Neutrophil (primary cell): ENCODE results near the gene KRT81.
"Not testable (repeated sequence)": the region's sequence is repeated elsewhere in the genome, so short reads cannot be mapped to it uniquely, and the experiment has no call there.

Experiments used
- H3K27ac ChIP-seq: fragments of 200-600 bp; sonication (generic); 2 replicates; pipeline ENCODE4 v1.5.1; 2016; ENCODE audit warnings: mild to moderate bottlenecking, moderate library complexity
- H3K27me3 ChIP-seq: fragments of 200-600 bp; sonication (generic); 2 replicates; pipeline ENCODE4 v1.6.0; 2016; ENCODE audit warnings: mild to moderate bottlenecking
- H3K36me3 ChIP-seq: fragments of 200-600 bp; sonication (generic); 2 replicates; pipeline ENCODE4 v1.5.1; 2017
- H3K4me1 ChIP-seq, 2 experiments: fragments of 200-600 bp in 1 of 2; sonication (generic) in 1 of 2; 1 replicate in 1 of 2; 2 replicates in 1 of 2; pipeline versions ENCODE4 v1.5.1 to v1.6.1; 2013 to 2016; ENCODE audit warnings: low read depth in 1 of 2, low read length in 1 of 2, mild to moderate bottlenecking in 1 of 2, moderate library complexity in 1 of 2; ENCODE audit not compliant: control insufficient read depth in 1 of 2, insufficient read depth in 1 of 2
- H3K4me3 ChIP-seq, 2 experiments: fragments of 200-600 bp in 1 of 2; sonication (generic) in 1 of 2; 1 replicate in 1 of 2; 2 replicates in 1 of 2; pipeline ENCODE4 v1.5.1; 2013 to 2016; ENCODE audit warnings: low read depth in 1 of 2, low read length in 1 of 2, mild to moderate bottlenecking in 1 of 2, moderate library complexity in 1 of 2
- H3K9me3 ChIP-seq: fragments of 200-600 bp; sonication (generic); 2 replicates; pipeline ENCODE4 v1.5.1; 2016
- CTCF ChIP-seq: fragments of 200-600 bp; sonication (generic); IDR thresholded peaks from 2 replicates; pipeline ENCODE4 v1.5.1; 2016; ENCODE audit warnings: antibody characterized with exemption

KRT81 gene

GRCh38 chr12:52254965-52255751, 36.2 kb downstream of the KRT81 start:
- H3K4me1 ChIP-seq: no peaks in the 10 kb centered on the region
- no peaks in the 10 kb centered on the region for H3K36me3 ChIP-seq
- no peak overlapping the region for H3K4me3 ChIP-seq
- no peak overlapping the region for H3K27ac ChIP-seq
- TF ChIP-seq CTCF: no peak
- H3K27me3 ChIP-seq: peaks cover 99% of the 10 kb centered on the region
- no peaks in the 10 kb centered on the region for H3K9me3 ChIP-seq

DNA sequence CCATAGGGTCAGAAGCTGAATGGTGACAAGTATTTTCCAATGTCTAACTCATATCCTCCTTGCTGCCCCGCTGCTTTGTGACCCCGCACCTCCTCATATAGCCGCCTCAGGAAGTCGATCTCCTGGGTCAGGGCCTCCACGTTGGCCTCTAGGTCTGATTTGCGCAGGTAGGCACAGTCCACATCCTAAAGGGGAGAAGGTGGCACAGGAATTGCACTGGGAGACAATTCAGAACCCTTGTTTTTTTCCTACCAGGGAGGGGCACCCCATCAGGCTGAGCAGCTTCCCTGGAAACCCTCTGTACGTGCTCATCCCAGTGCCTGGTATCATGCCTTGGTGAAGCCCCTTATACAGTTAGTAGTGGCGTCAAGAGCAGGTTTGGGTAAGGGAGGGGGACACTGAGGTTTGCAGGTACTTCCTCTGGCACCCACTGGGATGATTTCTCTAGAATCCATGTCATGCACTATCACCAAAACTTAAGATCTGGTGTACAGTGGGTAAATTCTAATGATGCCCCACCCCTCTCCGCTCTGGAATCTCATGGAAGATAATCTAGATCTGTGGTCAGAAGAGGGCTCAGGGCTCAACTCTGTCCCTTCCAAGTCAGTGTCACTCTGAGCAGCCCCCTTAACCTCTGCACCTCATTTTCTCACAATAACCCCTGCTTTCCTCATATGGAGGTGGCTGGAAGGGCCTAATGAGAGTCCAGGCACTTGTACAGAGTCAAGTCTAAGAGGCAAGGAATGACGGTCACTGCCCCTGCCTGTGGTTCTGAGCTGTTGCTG, 37.0 kb downstream of the KRT81 start:
- Histone ChIP-seq H3K27ac (no peak overlapping the region), H3K36me3 (no peaks in the 10 kb centered on the region), H3K4me1 (no peaks in the 10 kb centered on the region), H3K9me3 (no peaks in the 10 kb centered on the region), H3K27me3 (peaks cover 99% of the 10 kb centered on the region), H3K4me3 (no peak overlapping the region)
- no peak for TF ChIP-seq CTCF

DNA sequence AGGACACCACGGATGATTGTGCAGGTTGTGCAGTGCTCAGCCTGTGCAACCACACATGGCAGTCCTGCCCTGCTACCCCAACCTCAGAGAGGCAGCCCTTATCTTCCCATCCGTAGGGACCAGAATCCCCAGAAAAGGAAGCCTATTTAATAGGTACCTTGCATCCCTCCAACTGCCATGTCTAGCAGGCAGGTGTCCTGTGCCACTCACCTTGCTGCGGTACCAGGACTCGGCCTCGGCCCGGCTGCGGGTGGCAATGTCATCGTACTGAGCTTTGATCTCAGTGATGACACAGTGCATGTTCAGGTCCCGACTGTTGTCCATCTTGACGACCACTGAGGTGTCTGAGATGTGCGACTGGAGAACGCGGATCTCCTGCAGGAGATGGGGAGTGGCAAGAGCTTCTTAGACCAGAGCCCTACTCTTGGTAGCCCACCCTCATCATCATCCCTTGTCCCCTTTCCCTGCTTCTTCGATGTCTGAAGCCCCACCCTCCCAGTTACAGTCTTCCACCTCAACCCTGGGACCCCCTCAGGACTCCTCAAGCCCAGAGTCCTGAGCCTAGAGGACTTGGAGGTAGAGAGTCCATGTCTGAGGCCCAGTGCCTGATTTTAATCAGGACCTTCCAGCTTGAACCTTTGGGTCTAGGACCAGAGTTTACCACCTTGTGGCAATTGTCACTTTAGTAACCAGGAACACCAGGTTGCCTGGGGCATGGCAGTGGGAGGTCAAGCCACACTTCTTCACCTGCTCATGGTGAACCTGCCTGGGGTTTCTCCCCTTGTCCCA, 37.7 kb downstream of the KRT81 start:
- Histone ChIP-seq H3K9me3 (no peaks in the 10 kb centered on the region), H3K4me3 (no peak overlapping the region), H3K27me3 (peaks cover 99% of the 10 kb centered on the region), H3K36me3 (no peaks in the 10 kb centered on the region), H3K27ac (no peak overlapping the region), H3K4me1 (no peaks in the 10 kb centered on the region)
- TF ChIP-seq CTCF: no peak

GRCh38 chr12:52252728-52253343, 38.5 kb downstream of the KRT81 start:
- peaks cover 99% of the 10 kb centered on the region for H3K27me3 ChIP-seq

GRCh38 chr12:52252175-52252615, 39.1 kb downstream of the KRT81 start:
- H3K27me3 ChIP-seq: peaks cover 93% of the 10 kb centered on the region
- H3K4me3 ChIP-seq, H3K36me3 ChIP-seq, H3K4me1 ChIP-seq, H3K27ac ChIP-seq, H3K9me3 ChIP-seq: not testable (repeated sequence)

More at GRCh38 chr12:52252728-52253343, 38.5 kb downstream of the KRT81 start:
- H3K9me3 ChIP-seq: no peaks in the 10 kb centered on the region
- H3K36me3 ChIP-seq: no peaks in the 10 kb centered on the region
- no peak overlapping the region for H3K4me3 ChIP-seq
- no peak for TF ChIP-seq CTCF
- no peak overlapping the region for H3K27ac ChIP-seq
- no peaks in the 10 kb centered on the region for H3K4me1 ChIP-seq
